ENCODE measurements around the gene ADD3.

ADD3 gene

GRCh38 chr10:110007701-110008517 is at the start of gene ADD3:
Gene ADD3, plus strand, starts transcription at chr10:110007984. Its CDS starts 92,670 bp downstream, at chr10:110100654.
- peak; percentile 88 for DNase-seq (ENCODE audit: low read depth)

- DNase-seq (ENCODE audit: low read depth), result no peak
Measured at GRCh38 chr10:109958059-109958458, 49.7 kb upstream of the ADD3 start.

- DNase-seq (ENCODE audit: low read depth), result no peak
Measured at GRCh38 chr10:109959259-109960145, 48.3 kb upstream of the ADD3 start.

DNA sequence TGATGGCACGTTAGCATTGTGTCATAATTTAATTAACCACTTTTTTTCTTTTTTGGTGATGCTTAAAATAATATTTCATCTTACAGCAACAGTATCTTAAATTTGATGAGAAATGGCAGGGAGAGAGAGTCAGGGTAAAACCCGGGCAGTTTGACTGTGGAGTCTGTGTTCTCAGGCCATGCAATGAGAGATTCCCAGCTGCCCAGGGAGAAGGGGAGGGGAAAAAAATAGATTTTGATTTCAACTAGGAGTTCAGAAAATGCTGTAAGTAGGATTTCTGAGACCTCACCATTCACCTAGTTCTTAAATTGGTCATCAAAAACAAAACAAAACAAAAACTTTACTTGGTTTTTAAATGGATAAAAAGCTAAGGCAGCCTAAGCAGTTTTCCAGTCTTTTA is 47.1 kb upstream of the ADD3 start:
- no peak for DNase-seq (ENCODE audit: low read depth)

GRCh38 chr10:109961174-109962001 is 46.4 kb upstream of the ADD3 start:
- DNase-seq (ENCODE audit: low read depth), result no peak

DNA sequence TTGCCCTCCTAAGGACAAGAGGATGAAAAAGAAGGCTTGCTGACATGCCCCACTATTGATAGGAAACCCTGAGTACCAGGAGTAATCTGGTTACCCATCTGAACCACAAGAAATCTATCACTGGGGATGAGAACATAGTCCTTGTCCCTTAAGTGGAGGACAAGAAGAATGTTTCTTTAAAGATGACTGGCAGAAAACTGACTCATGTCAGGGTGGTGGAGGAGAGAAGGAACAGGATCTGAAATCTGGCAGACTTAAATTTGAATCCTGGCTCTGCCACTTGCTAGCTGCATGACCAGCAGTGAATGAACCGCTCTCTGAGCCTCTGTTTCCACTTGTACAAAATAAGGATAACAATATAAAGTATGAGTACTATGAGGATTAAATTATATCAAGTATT is 45.5 kb upstream of the ADD3 start:
- no peak for DNase-seq (ENCODE audit: low read depth)

- DNase-seq (ENCODE audit: low read depth), result no peak
Measured at GRCh38 chr10:109963439-109963838, 44.3 kb upstream of the ADD3 start.

GRCh38 chr10:109964318-109964717 is 43.5 kb upstream of the ADD3 start:
- no peak for DNase-seq (ENCODE audit: low read depth)

DNA sequence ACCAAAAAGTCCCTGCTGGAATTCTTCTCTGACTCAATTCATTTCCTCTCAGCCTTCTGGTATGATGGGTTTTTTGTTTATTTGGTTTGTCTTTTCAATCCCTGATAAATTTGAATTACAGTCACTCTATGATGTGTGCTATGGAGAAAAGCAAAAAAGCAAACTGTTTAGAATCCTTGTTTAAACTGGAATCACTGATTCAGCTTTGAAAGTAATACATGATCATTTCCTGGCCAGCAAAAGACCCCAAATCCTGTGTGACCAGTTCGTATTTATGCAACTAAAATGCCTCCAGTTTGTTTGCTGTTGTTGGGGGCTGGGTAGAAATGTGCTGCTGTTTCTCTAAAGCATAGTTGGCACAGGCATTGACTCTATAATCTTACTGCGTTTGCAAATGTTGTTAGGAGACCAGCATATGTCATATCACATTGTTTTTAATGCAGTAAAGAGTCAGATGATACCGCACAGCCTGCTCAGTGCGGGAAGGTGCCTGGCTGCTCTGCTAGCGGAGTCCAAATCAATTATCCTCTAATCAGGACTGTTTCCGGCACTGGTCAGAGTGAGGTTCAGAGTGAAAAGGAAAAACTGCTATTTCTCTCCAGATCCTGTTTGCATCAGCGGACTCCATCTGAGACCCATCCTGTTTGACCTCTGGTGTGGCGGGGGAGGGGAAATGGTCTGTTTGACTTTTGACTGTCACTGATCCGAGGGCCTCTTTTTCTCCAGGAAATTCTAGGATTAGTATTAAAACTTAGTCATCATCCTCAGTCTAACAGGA is 40.6 kb upstream of the ADD3 start:
- no peak for DNase-seq (ENCODE audit: low read depth)

GRCh38 chr10:109967739-109968088 is 40.1 kb upstream of the ADD3 start:
- no peak for DNase-seq (ENCODE audit: low read depth)

DNA sequence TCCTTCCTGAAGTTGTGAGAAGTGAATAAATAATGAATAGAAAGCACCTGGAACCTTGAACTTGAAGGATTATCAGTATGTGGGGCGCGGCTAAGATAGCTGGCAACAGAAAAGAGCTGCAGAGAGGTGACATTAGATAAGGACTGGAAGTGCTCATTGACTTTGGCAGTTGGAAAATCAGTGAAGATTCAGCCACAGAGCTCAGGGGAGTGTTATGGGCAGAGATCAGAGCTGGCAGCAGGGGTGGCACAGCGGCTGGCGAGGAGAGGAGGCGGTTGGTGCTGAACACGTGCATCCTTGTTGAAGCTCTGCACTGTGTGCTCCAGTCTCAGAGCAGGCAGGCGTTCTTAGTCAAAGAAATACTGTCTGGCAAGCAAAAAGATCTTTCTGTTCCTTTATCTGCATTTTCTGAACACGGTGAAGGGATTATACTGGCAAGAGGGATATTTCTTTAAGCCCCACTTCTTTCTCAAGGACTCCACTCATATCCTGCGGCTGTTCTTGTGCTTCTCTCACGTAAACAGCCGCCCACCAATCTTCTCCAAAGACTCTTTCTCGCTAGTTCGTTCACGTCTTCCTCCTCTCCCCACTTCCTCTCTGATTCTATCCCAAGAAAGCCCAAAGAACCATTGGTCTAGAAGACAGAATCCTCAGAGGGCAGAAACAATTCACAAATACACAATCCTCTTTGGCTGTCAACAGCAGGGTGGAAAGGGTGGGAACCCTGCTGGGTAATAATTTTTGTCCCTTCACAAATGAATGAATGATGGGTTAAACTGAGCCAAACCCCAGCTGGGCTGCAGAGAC is 38.6 kb upstream of the ADD3 start:
- DNase-seq (ENCODE audit: low read depth), result no peak

DNA sequence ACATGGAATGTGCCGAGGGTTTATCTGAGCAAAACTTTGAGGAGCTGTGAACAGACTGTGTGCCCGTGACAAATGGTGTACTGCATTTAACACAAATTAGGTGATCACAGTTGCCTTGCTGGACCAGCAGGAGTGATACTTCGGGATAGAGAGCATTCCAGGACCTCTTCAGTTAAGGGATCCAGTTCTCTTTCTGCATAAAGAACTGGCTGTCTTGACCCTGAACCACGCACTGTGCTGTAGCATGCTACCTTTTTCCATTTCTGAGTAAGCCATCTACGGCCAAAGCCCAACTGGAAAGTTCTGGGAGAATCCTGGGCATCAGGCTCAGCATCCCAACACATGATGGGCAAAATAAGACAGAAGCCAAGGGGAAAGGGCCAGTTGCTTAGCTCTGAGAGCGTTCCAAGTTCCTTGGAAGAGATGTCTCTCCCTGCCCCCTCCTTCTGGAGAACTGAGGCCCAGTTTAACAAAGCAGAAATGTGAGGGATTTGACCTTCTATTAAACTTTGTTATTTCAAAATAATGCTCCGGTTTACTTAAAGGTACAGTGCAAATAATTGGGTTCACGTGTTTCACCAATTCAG is 37.9 kb upstream of the ADD3 start:
- no peak for DNase-seq (ENCODE audit: low read depth)

DNA sequence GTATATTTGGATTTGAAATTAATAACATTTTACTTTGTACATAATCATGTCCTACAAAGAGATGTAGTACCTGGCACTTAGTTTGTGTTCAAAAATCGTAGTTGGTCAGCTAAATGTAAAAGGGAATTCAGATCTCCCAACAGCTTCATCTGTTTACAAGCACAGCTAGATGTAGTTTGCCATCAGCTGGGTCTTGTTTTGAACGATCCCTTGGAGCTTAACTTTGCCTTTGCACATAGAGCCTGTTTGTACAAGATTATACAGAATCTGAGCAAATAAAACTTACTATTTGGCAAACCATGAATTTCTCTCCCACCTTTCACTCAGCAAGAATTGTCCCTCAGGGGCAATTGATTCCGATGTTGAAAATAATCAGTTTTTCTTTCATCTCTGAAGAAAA is 36.1 kb upstream of the ADD3 start:
- no peak for DNase-seq (ENCODE audit: low read depth)

- no peak for DNase-seq (ENCODE audit: low read depth)
Measured at GRCh38 chr10:109972372-109973001, 35.3 kb upstream of the ADD3 start.

DNA sequence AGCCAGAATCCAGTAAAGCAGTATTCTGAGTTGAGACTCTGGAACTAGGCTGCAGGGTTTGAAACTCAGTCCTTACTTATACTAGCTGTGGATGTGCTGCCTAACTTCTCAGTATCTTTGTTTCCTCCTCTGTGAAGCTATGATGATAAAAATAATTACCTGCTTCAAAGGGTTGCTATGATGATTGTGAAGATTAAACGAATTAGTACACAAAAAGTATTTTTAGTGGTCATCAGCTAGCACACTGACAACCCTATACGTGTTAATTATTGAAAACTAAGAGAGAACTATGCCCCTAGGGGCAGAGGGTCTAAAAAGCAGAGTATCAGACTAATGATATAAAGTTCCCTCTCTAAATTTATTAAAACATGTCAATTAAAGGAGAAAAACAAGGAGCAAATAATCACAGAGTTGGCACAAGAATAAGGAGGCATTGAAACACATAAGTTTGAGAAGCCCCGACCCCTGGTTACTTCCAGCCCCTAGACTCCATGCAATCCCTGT is 34.4 kb upstream of the ADD3 start:
- no peak for DNase-seq (ENCODE audit: low read depth)

GRCh38 chr10:109974504-109975191 is 33.1 kb upstream of the ADD3 start:
- no peak for DNase-seq (ENCODE audit: low read depth)

DNA sequence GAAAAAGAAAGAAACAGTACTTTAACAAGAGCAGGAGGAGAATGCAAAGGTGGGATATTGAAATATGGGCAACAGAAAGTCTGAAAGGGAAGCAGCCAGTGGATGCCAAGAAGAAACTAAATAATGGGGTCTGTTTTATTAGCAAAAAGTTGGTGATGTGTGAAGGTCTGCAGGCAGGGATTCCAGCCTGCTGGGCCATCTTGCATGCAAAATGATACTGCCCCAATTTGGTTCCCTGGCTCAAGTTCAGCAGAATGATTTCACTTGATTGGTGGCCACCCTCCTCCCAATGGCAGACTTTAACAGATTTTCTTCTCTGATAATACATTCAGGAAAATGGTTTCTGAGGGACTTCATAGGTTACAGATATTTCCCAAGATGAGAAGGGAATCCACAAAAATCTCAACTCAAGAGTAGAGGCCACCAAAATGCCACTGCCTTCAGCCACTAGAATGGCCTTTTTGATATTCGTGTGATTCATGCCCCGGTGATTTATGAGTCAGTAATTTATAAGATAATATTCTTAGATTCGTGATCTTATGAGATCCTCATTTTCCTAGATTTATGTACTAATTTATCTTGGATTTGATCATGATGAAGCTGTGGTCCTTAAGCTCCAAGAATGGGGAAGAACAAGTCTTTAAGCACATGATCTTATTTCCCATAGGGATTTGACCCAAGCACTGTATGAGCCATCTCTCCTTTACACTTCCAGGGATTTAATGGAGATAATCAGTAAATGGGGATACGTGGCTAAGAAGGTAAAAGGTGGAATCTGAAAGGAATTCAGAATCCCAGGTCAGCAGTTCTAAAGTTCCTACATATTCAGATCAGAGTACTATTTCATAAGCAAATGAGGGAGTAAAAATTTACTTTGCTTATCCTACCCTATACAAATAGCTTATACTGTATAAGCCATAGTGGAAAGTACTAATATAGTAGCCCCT is 32.3 kb upstream of the ADD3 start:
- no peak for DNase-seq (ENCODE audit: low read depth)

DNA sequence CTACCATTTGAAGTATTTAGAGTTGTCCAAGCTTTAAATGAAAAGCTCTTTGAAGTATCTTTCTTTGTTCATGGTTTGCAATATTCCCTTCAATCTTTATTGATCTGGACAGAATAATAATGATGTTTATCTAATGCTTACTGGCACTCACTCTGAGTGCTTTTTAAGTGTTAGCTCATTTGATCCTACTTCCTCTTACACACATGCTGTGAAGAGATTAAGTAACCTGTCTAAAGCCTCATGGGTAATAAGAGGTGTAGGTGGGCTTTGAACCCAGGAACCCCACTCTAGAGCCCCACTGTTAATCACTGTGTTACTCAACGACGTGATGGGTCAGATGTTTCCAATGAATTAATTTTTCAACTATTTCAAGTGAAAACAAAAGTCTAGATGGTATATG is 31.1 kb upstream of the ADD3 start:
- DNase-seq (ENCODE audit: low read depth), result no peak

Measured in stimulated activated CD8-positive, alpha-beta memory T cell treated with anti-CD3 and anti-CD28 coated beads, Interleukin-12 subunit alpha, Interleukin-12 subunit beta, amount 100 ng/mL, for 4 hours (primary cell).